Urinary bladder (tissue), 4 donors: Measurements from ENCODE around the gene MSTO1. TPM values are rescaled to one million over a fixed set of nuclear protein-coding genes. Genes with fewer than 3 reads are reported as not detected.
"Not testable (repeated sequence)": the region's sequence is repeated elsewhere in the genome, so short reads cannot be mapped to it uniquely, and the experiment has no call there.

ENCODE experiments used
- DNase-seq: peaks from one replicate; pipeline ENCODE4 v3.0.0-alpha.2; 2015; ENCODE audit errors: extremely low spot score
- H3K27ac ChIP-seq: one replicate; pipeline ENCODE4 v1.5.1; 2013; ENCODE audit warnings: low read depth, mild to moderate bottlenecking, moderate library complexity
- H3K36me3 ChIP-seq: one replicate; pipeline ENCODE4 v1.6.1; 2013; ENCODE audit warnings: mild to moderate bottlenecking, moderate library complexity; ENCODE audit not compliant: insufficient read depth
- H3K4me1 ChIP-seq: one replicate; pipeline ENCODE4 v1.6.1; 2013; ENCODE audit warnings: mild to moderate bottlenecking, moderate library complexity; ENCODE audit not compliant: insufficient read depth
- H3K4me3 ChIP-seq: one replicate; pipeline ENCODE4 v1.5.1; 2013; ENCODE audit warnings: low read depth, low read length
- WGBS: extraction: QIAGEN DNeasy Blood & Tissue Kit; methylation state at CpG from one replicate; pipeline ENCODE4 v1.1.7; 2013; 5-methylcytosine and 5-hydroxymethylcytosine counted together
- polyA plus RNA-seq: library from polyadenylated mRNA; stranded (reverse); fragments of 200-250 nt; gene quantifications from one replicate; pipeline ENCODE4 v1.2.3, GENCODE V29; 2013
- total RNA-seq: library from RNA; depleted of rRNA; stranded (reverse); fragments of >200 nt; gene quantifications from one replicate; pipeline ENCODE4 v1.2.3, GENCODE V29; 2014
- donor health status: healthy with polysubstance abuse.
- donor health status: healthy.

Gene MSTO1
- total RNA-seq (28.7 TPM), polyA plus RNA-seq (22.6 TPM)

DNA sequence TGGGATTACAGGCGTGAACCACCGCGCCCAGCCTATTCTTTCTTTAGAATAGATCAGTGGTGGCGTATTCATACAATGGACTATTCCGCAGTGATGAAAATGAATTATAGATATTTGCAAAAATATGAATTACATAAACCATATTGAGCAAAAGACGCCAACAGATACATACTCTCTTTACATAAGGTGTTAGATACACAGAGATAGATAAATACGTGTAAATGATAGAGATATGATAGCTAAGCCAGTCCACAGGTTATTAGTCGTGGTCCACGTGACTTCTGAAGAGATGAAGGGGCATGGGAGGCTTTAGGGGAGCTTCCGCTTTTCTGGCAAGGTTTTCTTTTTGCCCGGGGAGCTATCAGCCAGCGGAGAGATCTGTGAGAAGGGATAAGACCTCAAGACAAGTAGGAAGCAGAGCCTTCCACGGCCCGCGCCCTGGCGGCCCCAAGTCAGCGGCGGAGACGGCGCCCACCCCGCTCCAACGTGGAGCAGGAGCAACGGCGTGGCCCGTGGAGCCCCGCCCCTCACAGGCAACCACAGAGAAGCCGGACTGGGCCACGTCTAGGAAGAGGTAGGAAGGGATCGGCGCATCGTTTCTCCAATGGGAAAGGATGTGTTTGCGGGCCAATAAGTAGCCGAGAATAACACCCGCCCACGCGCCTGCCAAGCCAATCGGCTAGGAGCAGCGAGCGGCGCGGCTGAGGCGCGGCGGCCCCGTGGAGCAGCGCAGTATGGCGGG lies at the start of gene MSTO1:
TSS of gene MSTO1 (plus strand) at position 704 of the 742 bp plus-strand sequence. CDS start at position 735, 31 bp downstream.
- H3K36me3 ChIP-seq, result no peaks in the 10 kb centered on the region
- peak within 1 kb of the TSS; percentile 41 for H3K4me3 ChIP-seq
- 6% methylated on average over 44 of the region's 47 CpGs for WGBS
- DNase-seq, result peak; percentile 87
- no peaks in the 10 kb centered on the region for H3K4me1 ChIP-seq
- H3K27ac ChIP-seq, result no peak within 1 kb of the TSS

DNA sequence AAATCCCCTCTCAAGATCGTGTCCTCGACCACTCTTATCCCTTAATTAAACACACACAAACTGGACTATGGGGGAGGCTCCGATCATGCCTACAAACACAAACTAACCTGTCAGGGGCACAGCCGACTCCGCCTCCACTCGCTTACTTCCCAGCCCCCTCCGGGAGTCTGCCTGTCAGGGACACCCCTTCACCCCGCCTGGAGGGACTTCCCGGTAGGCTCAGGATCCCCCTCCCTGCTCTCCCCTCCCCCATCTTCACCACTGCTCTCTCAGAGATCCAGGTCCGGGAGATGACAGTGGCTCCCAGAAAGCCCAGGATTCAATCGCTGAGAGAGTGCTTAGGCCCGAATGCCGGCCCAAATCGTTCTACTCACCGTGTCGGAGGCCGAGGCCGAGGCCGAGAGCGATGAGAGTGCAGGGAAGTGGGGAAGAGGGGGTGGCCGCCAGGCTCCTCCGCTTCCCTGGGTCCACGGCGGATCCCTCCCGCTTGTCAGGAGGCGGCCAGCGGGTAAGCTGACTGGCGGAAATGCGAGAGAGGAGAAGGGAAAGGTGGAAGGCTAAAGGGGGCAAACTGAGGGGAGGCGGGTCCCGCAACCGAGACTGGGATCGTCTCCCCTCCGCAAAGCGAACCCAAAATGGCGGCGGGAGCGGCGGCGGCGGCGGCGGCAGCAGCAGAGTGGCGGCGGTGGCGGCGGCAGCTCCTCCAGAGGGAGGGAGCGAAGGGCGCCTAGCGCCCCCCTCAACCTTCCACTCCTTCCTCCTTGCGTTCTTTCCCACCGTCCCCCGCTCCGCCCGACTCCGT lies 48.0 kb upstream of the MSTO1 start:
- WGBS, result under 1% methylated on average over 39 of the region's 56 CpGs
- H3K4me1 ChIP-seq, H3K36me3 ChIP-seq, DNase-seq: not testable (repeated sequence)
- H3K4me3 ChIP-seq, result peak overlapping the region; percentile 87
- H3K27ac ChIP-seq, result peak overlapping the region; percentile 97

DNA sequence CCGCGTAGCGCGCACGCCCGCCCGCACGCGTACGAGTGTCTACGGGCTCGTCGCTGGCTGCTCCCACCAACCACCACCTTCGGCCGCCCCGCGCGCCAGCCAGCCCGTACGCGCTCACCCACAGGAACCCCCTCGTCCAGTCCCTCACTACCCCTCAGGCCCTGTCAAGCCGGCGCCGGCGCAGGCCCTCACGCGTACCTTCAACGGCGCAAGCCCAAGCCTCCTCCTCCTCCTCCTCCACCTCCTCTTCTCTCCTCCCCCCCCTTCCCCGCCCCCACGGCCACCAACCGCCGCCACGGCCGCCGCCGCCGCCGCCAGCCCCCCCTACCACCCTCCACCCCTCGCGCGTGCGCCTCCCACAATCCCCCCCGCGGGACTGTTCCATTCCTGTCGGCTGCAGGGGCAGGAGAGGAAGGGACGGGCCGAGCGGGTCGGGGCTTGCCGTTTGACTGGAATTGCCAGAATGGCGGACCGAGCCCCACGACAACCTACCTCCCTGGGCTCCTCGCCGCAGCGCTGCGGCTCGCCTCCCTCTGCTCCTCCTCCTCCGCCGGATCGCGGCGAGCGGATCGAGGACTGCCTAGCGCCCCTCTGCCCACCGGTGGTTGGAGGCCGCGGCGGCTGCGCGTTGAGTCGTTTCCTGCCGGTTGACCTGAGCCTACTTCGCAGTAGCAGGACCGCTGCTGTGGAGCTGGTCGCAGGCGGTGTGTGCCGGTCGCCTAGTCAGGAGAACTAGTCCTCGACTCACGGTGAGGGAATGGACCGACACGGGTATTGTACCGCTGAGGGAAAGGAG lies 47.2 kb upstream of the MSTO1 start, which contains the start of gene ASH1L:
TSS of gene ASH1L (minus strand) at position 223 of the 796 bp plus-strand sequence. CDS start 41,284 bp downstream, outside the sequence.
- Histone ChIP-seq H3K36me3 (no peaks in the 10 kb centered on the region), H3K4me3 (peak within 1 kb of the TSS; percentile 87), H3K4me1 (no peaks in the 10 kb centered on the region), H3K27ac (peak within 1 kb of the TSS; percentile 97)
- whole genome bisulfite sequencing, result under 1% methylated on average over 86 of the region's 87 CpGs
- peak; percentile 85 for DNase-seq

- not testable (repeated sequence) for DNase-seq, H3K36me3 ChIP-seq, H3K4me1 ChIP-seq
- Histone ChIP-seq H3K27ac (peak overlapping the region; percentile 96), H3K4me3 (peak overlapping the region; percentile 87)
- under 1% methylated on average over 19 of the region's 19 CpGs for WGBS
Observed at GRCh38 chr1:155563377-155564022, 46.5 kb upstream of the MSTO1 start.

DNA sequence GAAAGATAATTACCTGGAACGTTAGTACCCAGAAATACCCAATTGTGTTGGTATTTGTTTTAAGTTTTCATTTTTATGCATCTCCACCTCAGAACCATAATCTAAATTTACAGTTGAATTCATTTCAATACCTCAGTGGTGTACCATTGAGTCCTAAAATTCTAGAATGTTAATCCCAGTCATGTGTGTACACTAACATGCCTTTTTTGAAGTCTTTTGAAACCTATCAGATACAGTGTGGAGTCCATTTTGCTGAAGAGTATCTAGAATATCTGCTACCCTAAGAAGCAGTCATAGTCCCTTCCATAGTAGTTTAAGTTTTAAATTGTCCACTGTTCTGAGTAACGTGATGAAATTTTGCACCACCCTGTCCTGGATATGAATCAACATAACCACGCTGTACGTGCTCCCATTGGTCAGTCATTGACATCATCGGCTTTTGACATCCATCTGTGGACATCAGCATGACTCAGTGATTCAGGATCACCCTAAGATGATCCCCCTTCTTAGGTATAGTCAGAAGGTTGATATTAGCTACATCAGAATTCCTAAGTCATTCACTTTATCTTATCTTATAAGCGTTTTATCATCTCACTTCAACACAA lies 39.9 kb upstream of the MSTO1 start:
- Histone ChIP-seq H3K4me1 (no peaks in the 10 kb centered on the region), H3K4me3 (no peak overlapping the region), H3K27ac (no peak overlapping the region), H3K36me3 (no peaks in the 10 kb centered on the region)
- DNase-seq, result no peak
- 85% methylated on average over 6 of the region's 6 CpGs for WGBS

- WGBS, result 72% methylated on average over 4 of the region's 4 CpGs
- H3K4me1 ChIP-seq, result no peaks in the 10 kb centered on the region
- DNase-seq, result no peak
- no peaks in the 10 kb centered on the region for H3K36me3 ChIP-seq
- no peak overlapping the region for H3K4me3 ChIP-seq
- no peak overlapping the region for H3K27ac ChIP-seq
Observed at GRCh38 chr1:155570593-155570990, 39.4 kb upstream of the MSTO1 start.

DNA sequence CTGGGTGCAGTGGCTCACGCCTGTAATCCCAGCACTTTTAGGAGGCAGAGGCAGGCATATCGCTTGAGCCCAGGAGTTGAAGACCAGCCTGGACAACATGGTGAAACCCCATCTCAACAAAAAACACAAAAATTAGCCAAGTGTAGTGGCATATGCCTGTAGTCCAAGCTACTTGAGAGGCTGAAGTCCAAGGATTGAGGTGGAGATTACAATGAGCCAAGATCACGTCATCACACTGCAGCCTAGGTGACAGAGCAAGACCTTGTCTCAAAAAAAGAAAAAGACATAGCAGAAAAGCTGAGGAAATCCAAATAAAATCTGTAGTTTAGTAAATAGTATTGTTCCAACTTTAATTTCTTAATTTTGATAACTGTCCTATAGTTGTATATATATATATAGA lies 35.9 kb upstream of the MSTO1 start:
- no peak overlapping the region for H3K27ac ChIP-seq
- H3K36me3 ChIP-seq, result no peaks in the 10 kb centered on the region
- no peaks in the 10 kb centered on the region for H3K4me1 ChIP-seq
- no peak overlapping the region for H3K4me3 ChIP-seq
- 92% methylated on average over 3 of the region's 3 CpGs for WGBS
- DNase-seq, result no peak

DNA sequence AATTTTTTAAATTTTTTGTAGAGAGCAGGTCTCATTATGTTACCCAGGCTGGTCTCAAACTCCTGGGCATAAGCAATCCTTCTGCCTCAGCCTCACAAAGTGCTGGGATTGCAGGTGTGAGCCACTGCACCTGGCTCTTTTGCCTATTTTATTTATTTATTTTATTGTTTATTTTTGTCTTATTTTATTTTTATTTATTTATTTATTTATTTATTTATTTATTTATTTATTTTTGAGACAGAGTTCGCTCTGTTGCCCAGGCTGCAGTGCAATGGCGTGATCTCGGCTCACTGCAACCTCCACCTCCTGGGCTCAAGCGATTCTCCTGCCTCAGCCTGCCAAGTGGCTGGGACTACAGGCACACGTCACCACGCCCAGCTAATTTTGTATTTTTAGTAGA lies 34.4 kb upstream of the MSTO1 start:
- H3K36me3 ChIP-seq, H3K27ac ChIP-seq, H3K4me1 ChIP-seq, H3K4me3 ChIP-seq, DNase-seq: not testable (repeated sequence)
- WGBS, result 98% methylated on average over 6 of the region's 6 CpGs

- H3K4me3 ChIP-seq, H3K36me3 ChIP-seq, H3K27ac ChIP-seq, DNase-seq, H3K4me1 ChIP-seq: not testable (repeated sequence)
- WGBS, result 93% methylated on average over 6 of the region's 6 CpGs
Observed at GRCh38 chr1:155583846-155584245, 26.2 kb upstream of the MSTO1 start.

DNA sequence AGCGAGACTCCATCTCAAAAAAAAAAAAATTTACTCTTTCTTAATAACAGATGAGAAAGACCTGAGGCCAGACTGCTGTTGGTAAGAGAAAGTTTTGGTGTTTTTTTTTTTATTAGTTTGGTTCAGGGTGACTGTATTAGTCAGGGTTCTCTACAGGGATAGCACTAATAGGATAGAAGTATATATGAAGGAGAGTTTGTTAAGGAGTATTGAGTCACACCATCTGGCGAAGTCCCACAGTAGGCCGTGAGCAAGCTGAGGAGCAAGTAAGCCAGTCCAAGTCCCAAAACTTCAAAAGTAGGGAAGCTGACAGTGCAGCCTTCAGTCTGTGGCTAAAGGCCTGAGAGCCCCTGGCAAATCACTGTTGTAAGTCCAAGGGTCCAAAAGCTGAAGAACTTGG lies 20.7 kb upstream of the MSTO1 start:
- H3K4me1 ChIP-seq, H3K4me3 ChIP-seq, H3K27ac ChIP-seq, H3K36me3 ChIP-seq, DNase-seq: not testable (repeated sequence)
- 88% methylated on average over 3 of the region's 3 CpGs for WGBS

GRCh38 chr1:155590516-155591247 lies 19.3 kb upstream of the MSTO1 start:
- WGBS, result 89% methylated on average over 20 of the region's 20 CpGs
- not testable (repeated sequence) for H3K4me3 ChIP-seq, DNase-seq, H3K4me1 ChIP-seq, H3K27ac ChIP-seq, H3K36me3 ChIP-seq

DNA sequence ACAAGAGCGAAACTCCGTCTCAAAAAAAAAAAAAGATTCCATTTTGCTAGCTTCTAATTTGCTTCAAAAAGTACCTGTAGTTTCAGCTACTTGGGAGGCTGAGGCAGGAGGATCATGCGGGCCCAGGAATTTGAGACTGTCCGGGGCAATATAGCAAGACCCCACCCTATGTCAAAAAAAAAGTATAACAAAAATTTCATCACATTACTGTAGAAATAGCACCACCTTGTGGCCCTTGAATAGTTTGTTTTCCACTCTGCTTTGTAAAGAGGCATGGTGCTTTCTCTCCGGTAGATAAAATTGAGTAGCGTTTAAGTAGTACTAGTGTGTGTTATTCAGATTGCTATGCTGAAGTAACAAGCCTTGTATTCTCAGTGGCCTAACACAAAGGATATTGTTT lies 18.2 kb upstream of the MSTO1 start:
- H3K4me1 ChIP-seq, result no peaks in the 10 kb centered on the region
- H3K27ac ChIP-seq, result no peak overlapping the region
- DNase-seq, result no peak
- 37% methylated on average over 6 of the region's 6 CpGs for WGBS
- no peaks in the 10 kb centered on the region for H3K36me3 ChIP-seq
- no peak overlapping the region for H3K4me3 ChIP-seq
